Measurements from ENCODE around the gene FYCO1. TPM values are rescaled to one million over a fixed set of nuclear protein-coding genes. Genes with fewer than 3 reads are reported as not detected.

The FYCO1 gene
- total and polyA plus RNA-seq, 10 of the 15 experiments (the other 5 are each of a cell fraction or from before 2014, with no cell fraction given): 1.5 to 8.4 (median 6.5) TPM

DNA sequence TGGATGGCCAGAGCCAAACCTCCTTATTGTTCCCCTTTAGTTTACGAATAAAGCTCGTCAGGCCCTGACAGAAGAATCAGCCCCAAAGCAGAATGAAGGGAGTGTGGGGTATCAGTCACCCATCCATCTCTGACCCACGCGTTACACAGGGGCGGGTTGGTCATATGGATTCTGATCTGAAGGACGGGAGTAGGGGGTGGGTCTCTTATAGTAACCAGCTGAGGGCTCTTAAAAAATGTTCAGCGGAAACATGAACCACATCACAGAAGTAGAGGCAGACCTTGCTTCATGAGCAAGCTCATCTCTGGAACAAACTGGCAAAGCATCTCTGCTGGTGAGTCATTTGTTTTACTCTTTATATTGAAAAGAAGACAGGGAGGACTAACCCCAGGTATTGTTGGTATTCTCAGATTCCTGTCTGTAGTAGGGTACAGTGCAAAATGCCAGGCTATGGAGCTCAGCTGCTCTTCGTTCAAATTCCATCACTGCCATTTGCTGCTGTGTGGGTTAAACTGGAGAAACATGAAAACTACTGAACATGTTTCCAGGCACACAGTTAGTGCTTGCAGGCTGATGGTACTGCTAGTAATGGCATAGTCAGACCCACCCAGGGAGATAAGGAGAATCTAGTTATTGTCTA is 52.3 kb downstream of the FYCO1 start, which contains the start of gene CXCR6 (continued):
- TF ChIP-seq, protein P1, sequence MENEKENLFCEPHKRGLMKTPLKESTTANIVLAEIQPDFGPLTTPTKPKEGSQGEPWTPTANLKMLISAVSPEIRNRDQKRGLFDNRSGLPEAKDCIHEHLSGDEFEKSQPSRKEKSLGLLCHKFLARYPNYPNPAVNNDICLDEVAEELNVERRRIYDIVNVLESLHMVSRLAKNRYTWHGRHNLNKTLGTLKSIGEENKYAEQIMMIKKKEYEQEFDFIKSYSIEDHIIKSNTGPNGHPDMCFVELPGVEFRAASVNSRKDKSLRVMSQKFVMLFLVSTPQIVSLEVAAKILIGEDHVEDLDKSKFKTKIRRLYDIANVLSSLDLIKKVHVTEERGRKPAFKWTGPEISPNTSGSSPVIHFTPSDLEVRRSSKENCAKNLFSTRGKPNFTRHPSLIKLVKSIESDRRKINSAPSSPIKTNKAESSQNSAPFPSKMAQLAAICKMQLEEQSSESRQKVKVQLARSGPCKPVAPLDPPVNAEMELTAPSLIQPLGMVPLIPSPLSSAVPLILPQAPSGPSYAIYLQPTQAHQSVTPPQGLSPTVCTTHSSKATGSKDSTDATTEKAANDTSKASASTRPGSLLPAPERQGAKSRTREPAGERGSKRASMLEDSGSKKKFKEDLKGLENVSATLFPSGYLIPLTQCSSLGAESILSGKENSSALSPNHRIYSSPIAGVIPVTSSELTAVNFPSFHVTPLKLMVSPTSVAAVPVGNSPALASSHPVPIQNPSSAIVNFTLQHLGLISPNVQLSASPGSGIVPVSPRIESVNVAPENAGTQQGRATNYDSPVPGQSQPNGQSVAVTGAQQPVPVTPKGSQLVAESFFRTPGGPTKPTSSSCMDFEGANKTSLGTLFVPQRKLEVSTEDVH (IDR thresholded peaks at IDR 0.05; ENCODE audit: low read depth, partially characterized antibody): no peak
- TF ChIP-seq EGR1 (IDR thresholded peaks at IDR 0.05; ENCODE audit: borderline replicate concordance in 1 of 2, low read depth in 2 of 2, low read length in 2 of 2) (no peak), NBN (IDR thresholded peaks at IDR 0.05) (no peak), RAD21 (IDR thresholded peaks at IDR 0.05; ENCODE audit: insufficient read depth, low read depth, low read length) (no peak), ZBED1 (IDR thresholded peaks at IDR 0.05; ENCODE audit: borderline replicate concordance) (no peak)
- TF ChIP-seq, protein P2, sequence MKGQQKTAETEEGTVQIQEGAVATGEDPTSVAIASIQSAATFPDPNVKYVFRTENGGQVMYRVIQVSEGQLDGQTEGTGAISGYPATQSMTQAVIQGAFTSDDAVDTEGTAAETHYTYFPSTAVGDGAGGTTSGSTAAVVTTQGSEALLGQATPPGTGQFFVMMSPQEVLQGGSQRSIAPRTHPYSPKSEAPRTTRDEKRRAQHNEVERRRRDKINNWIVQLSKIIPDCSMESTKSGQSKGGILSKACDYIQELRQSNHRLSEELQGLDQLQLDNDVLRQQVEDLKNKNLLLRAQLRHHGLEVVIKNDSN (IDR thresholded peaks at IDR 0.05; ENCODE audit: borderline replicate concordance, extremely low read length, insufficient read depth, low read depth, low read length): no peak
- TF ChIP-seq, protein P3, sequence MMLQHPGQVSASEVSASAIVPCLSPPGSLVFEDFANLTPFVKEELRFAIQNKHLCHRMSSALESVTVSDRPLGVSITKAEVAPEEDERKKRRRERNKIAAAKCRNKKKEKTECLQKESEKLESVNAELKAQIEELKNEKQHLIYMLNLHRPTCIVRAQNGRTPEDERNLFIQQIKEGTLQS (IDR thresholded peaks at IDR 0.05; ENCODE audit: borderline replicate concordance, extremely low read depth, low read depth, low read length): no peak
- TF ChIP-seq, protein P4, sequence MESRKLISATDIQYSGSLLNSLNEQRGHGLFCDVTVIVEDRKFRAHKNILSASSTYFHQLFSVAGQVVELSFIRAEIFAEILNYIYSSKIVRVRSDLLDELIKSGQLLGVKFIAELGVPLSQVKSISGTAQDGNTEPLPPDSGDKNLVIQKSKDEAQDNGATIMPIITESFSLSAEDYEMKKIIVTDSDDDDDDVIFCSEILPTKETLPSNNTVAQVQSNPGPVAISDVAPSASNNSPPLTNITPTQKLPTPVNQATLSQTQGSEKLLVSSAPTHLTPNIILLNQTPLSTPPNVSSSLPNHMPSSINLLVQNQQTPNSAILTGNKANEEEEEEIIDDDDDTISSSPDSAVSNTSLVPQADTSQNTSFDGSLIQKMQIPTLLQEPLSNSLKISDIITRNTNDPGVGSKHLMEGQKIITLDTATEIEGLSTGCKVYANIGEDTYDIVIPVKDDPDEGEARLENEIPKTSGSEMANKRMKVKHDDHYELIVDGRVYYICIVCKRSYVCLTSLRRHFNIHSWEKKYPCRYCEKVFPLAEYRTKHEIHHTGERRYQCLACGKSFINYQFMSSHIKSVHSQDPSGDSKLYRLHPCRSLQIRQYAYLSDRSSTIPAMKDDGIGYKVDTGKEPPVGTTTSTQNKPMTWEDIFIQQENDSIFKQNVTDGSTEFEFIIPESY (IDR thresholded peaks at IDR 0.05): no peak

Measured in GM12878 (cell line).